ENCODE measurements around the gene SLC37A2. TPM values are rescaled to one million over a fixed set of nuclear protein-coding genes. Genes with fewer than 3 reads are reported as not detected.

SLC37A2 gene
- total RNA-seq, 1 donor: 1.7 TPM

GRCh38 chr11:125073616-125074483 is 10.7 kb downstream of the SLC37A2 start:
- DNase-seq (ENCODE audit: low read depth): no peak
- H3K4me3 ChIP-seq (ENCODE audit: low read depth, low read length): no peak overlapping the region
- no peak for TF ChIP-seq CTCF (IDR thresholded peaks at IDR 0.05; ENCODE audit: insufficient read depth, low read depth, low read length)

GRCh38 chr11:125074511-125075241 is 11.6 kb downstream of the SLC37A2 start:
- H3K4me3 ChIP-seq (ENCODE audit: low read depth, low read length): no peak overlapping the region
- no peak for TF ChIP-seq CTCF (IDR thresholded peaks at IDR 0.05; ENCODE audit: insufficient read depth, low read depth, low read length)
- DNase-seq (ENCODE audit: low read depth): no peak

GRCh38 chr11:125075242-125075625 is 12.1 kb downstream of the SLC37A2 start:
- DNase-seq (ENCODE audit: low read depth): no peak
- H3K4me3 ChIP-seq (ENCODE audit: low read depth, low read length): no peak overlapping the region
- TF ChIP-seq CTCF (IDR thresholded peaks at IDR 0.05; ENCODE audit: insufficient read depth, low read depth, low read length): no peak

- TF ChIP-seq CTCF (IDR thresholded peaks at IDR 0.05; ENCODE audit: insufficient read depth, low read depth, low read length): no peak
- no peak for DNase-seq (ENCODE audit: low read depth)
- no peak overlapping the region for H3K4me3 ChIP-seq (ENCODE audit: low read depth, low read length)
Measured at GRCh38 chr11:125075900-125076317, 12.8 kb downstream of the SLC37A2 start.

GRCh38 chr11:125076378-125076945 is 13.4 kb downstream of the SLC37A2 start:
- H3K4me3 ChIP-seq (ENCODE audit: low read depth, low read length): no peak overlapping the region
- no peak for TF ChIP-seq CTCF (IDR thresholded peaks at IDR 0.05; ENCODE audit: insufficient read depth, low read depth, low read length)
- DNase-seq (ENCODE audit: low read depth): no peak

GRCh38 chr11:125078016-125078415 is 14.9 kb downstream of the SLC37A2 start:
- no peak for TF ChIP-seq CTCF (IDR thresholded peaks at IDR 0.05; ENCODE audit: insufficient read depth, low read depth, low read length)
- H3K4me3 ChIP-seq (ENCODE audit: low read depth, low read length): no peak overlapping the region
- no peak for DNase-seq (ENCODE audit: low read depth)

All from fibroblast of villous mesenchyme (primary cell).